ENCODE measurements around the gene ELK4.
A peak's percentile ranks its signal among the peaks of the same experiment; 100 is the strongest.

ELK4 gene

GRCh38 chr1:205629751-205630150 is 2.1 kb downstream of the ELK4 start:
- Histone ChIP-seq H3K9me3 (ENCODE audit: insufficient read depth, low read depth, low read length) (no peaks in the 10 kb centered on the region), H2AFZ (ENCODE audit: low read length) (no peak overlapping the region), H4K20me1 (ENCODE audit: insufficient read depth, low read length, poor library complexity, severe bottlenecking) (peaks cover 56% of the 10 kb centered on the region), H3K9ac (ENCODE audit: low read depth, low read length, poor library complexity, severe bottlenecking) (peak overlapping the region; percentile 85), H3K4me3 (ENCODE audit: low read length, poor library complexity, severe bottlenecking) (peak overlapping the region; percentile 89), H3K4me2 (ENCODE audit: low read depth, low read length, poor library complexity, severe bottlenecking) (peak overlapping the region; percentile 95), H3K4me1 (ENCODE audit: insufficient read depth, low read length, poor library complexity, severe bottlenecking) (peaks cover 54% of the 10 kb centered on the region), H3F3A (ENCODE audit: low read depth) (peaks cover 3% of the 10 kb centered on the region), H3K27me3 (ENCODE audit: insufficient read depth, low read length, poor library complexity, severe bottlenecking) (no peaks in the 10 kb centered on the region), H3K36me3 (ENCODE audit: insufficient read depth, low read length) (no peaks in the 10 kb centered on the region), H3K9me2 (replicated peaks; ENCODE audit: low read depth, low read length) (no peaks in the 10 kb centered on the region), H3K79me2 (ENCODE audit: insufficient read depth, low read length) (peaks cover 69% of the 10 kb centered on the region)
- TF ChIP-seq EZH2phosphoT487 (IDR thresholded peaks at IDR 0.05; ENCODE audit: borderline replicate concordance), result no peak
- TF ChIP-seq CTCF (conservative IDR thresholded peaks at IDR 0.05; ENCODE audit: low read length), result no peak

GRCh38 chr1:205627956-205628355 is 3.9 kb downstream of the ELK4 start:
- H3K4me1 ChIP-seq (ENCODE audit: insufficient read depth, low read length, poor library complexity, severe bottlenecking), result peaks cover 56% of the 10 kb centered on the region
- H3K36me3 ChIP-seq (ENCODE audit: insufficient read depth, low read length), result peaks cover 14% of the 10 kb centered on the region; the same call in 1 of the 2 replicates

GRCh38 chr1:205626216-205626615 is 5.6 kb downstream of the ELK4 start:
- H3K9ac ChIP-seq (ENCODE audit: low read depth, low read length, poor library complexity, severe bottlenecking), result no peak overlapping the region
- TF ChIP-seq EZH2phosphoT487 (IDR thresholded peaks at IDR 0.05; ENCODE audit: borderline replicate concordance) (no peak), CTCF (conservative IDR thresholded peaks at IDR 0.05; ENCODE audit: low read length) (no peak)
- H3F3A ChIP-seq (ENCODE audit: low read depth), result peaks cover 3% of the 10 kb centered on the region
- no peaks in the 10 kb centered on the region for H3K27me3 ChIP-seq (ENCODE audit: insufficient read depth, low read length, poor library complexity, severe bottlenecking)
- peaks cover 28% of the 10 kb centered on the region; the same call in 1 of the 2 replicates for H3K36me3 ChIP-seq (ENCODE audit: insufficient read depth, low read length)
- H3K9me2 ChIP-seq (replicated peaks; ENCODE audit: low read depth, low read length), result no peaks in the 10 kb centered on the region
- peaks cover 66% of the 10 kb centered on the region for H4K20me1 ChIP-seq (ENCODE audit: insufficient read depth, low read length, poor library complexity, severe bottlenecking)
- H3K79me2 ChIP-seq (ENCODE audit: insufficient read depth, low read length), result peaks cover 78% of the 10 kb centered on the region
- no peaks in the 10 kb centered on the region for H3K9me3 ChIP-seq (ENCODE audit: insufficient read depth, low read depth, low read length)
- no peak overlapping the region for H2AFZ ChIP-seq (ENCODE audit: low read length)
- H3K4me1 ChIP-seq (ENCODE audit: insufficient read depth, low read length, poor library complexity, severe bottlenecking), result peaks cover 48% of the 10 kb centered on the region
- H3K4me3 ChIP-seq (ENCODE audit: low read length, poor library complexity, severe bottlenecking), result peak overlapping the region; percentile 23
- H3K4me2 ChIP-seq (ENCODE audit: low read depth, low read length, poor library complexity, severe bottlenecking), result peak overlapping the region; percentile 95

More at GRCh38 chr1:205627956-205628355, 3.9 kb downstream of the ELK4 start:
- H2AFZ ChIP-seq (ENCODE audit: low read length), result no peak overlapping the region
- H3K4me2 ChIP-seq (ENCODE audit: low read depth, low read length, poor library complexity, severe bottlenecking), result peak overlapping the region; percentile 95
- TF ChIP-seq CTCF (conservative IDR thresholded peaks at IDR 0.05; ENCODE audit: low read length) (no peak), EZH2phosphoT487 (IDR thresholded peaks at IDR 0.05; ENCODE audit: borderline replicate concordance) (no peak)
- peaks cover 66% of the 10 kb centered on the region for H4K20me1 ChIP-seq (ENCODE audit: insufficient read depth, low read length, poor library complexity, severe bottlenecking)
- peaks cover 3% of the 10 kb centered on the region for H3F3A ChIP-seq (ENCODE audit: low read depth)
- H3K9ac ChIP-seq (ENCODE audit: low read depth, low read length, poor library complexity, severe bottlenecking), result peak overlapping the region; percentile 4
- H3K4me3 ChIP-seq (ENCODE audit: low read length, poor library complexity, severe bottlenecking), result peak overlapping the region; percentile 89
- peaks cover 84% of the 10 kb centered on the region for H3K79me2 ChIP-seq (ENCODE audit: insufficient read depth, low read length)
- no peaks in the 10 kb centered on the region for H3K27me3 ChIP-seq (ENCODE audit: insufficient read depth, low read length, poor library complexity, severe bottlenecking)
- no peaks in the 10 kb centered on the region for H3K9me2 ChIP-seq (replicated peaks; ENCODE audit: low read depth, low read length)
- H3K9me3 ChIP-seq (ENCODE audit: insufficient read depth, low read depth, low read length), result no peaks in the 10 kb centered on the region
